ENCODE results near the gene RPP40.
"Not testable (repeated sequence)": the region's sequence is repeated elsewhere in the genome, so short reads cannot be mapped to it uniquely, and the experiment has no call there.

RPP40 gene

DNA sequence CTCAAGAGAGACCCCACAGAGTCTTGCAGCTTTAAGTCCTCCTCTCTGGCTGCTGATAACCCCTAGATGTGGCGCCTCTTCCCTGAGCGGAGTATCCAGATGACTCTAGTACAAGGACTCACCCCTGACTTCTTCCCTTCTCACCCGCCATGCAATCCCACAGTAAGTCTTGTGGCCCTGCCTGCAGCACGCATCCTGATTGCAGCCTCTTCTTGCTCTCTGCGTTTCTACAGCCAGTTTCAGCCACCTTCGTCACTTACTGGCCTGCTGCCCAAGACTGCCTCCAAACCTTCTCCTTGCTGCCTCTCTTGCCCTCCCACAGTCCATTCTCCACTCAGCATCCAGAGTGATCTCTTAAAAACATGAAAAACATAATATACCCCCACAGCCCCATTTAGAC, 2.4 kb upstream of the RPP40 start:
- H3K9me3 ChIP-seq (ENCODE audit: low read depth, low read length), result no peaks in the 10 kb centered on the region
- H3K27ac ChIP-seq, result no peak overlapping the region
- DNase-seq (ENCODE audit: low read depth, low spot score), result no peak
- no peak overlapping the region for H3K4me3 ChIP-seq
- peaks cover 7% of the 10 kb centered on the region; the same call in 1 of the 2 replicates for H3K36me3 ChIP-seq (ENCODE audit: insufficient read depth, low read length)
- TF ChIP-seq EZH2 (IDR thresholded peaks at IDR 0.05) (no peak), POLR2AphosphoS5 (IDR thresholded peaks at IDR 0.05; ENCODE audit: borderline replicate concordance, low read depth, low read length) (no peak), FOXP2 (optimal IDR thresholded peaks at IDR 0.05; ENCODE audit: control extremely low read depth, extremely low read length, insufficient read depth) (no peak)
- H3K9ac ChIP-seq (ENCODE audit: insufficient read length), result no peak overlapping the region

DNA sequence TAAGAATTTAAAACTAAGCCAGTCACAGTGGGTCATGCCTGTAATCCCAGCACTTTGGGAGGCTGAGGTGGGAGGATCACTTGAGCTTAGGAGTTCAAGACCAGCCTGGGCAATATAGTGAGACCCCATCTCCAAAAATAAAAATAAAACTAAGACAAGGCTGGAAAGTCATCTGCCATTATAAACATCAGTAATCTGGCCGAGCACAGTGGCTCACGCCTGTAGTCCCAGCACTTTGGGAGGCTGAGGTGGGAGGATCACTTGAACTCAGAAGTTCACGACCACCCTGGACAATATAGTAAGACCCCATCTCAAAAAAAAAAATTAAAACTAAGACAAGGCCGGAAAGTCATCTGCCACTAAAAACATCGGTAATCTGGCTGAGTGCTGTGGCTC, 1.2 kb upstream of the RPP40 start:
- H3K36me3 ChIP-seq (ENCODE audit: insufficient read depth, low read length), result peaks cover 13% of the 10 kb centered on the region; the same call in 1 of the 2 replicates
- not testable (repeated sequence) for H3K9me3 ChIP-seq (ENCODE audit: low read depth, low read length); H3K9ac ChIP-seq (ENCODE audit: insufficient read length); DNase-seq (ENCODE audit: low read depth, low spot score); H3K4me3 ChIP-seq; H3K27ac ChIP-seq

GRCh38 chr6:5004373-5005037, 668 bp upstream of the RPP40 start:
- H3K36me3 ChIP-seq (ENCODE audit: insufficient read depth, low read length), result peaks cover 13% of the 10 kb centered on the region; the same call in 1 of the 2 replicates
- peak overlapping the region; percentile 78 for H3K27ac ChIP-seq
- peak overlapping the region; percentile 91 for H3K9ac ChIP-seq (ENCODE audit: insufficient read length)
- H3K9me3 ChIP-seq (ENCODE audit: low read depth, low read length), result no peaks in the 10 kb centered on the region
- TF ChIP-seq EZH2 (IDR thresholded peaks at IDR 0.05) (no peak), FOXP2 (optimal IDR thresholded peaks at IDR 0.05; ENCODE audit: control extremely low read depth, extremely low read length, insufficient read depth) (no peak), POLR2AphosphoS5 (IDR thresholded peaks at IDR 0.05; ENCODE audit: borderline replicate concordance, low read depth, low read length) (no peak)
- peak overlapping the region; percentile 89 for H3K4me3 ChIP-seq
- no peak for DNase-seq (ENCODE audit: low read depth, low spot score)

GRCh38 chr6:4999586-4999985, 4.3 kb downstream of the RPP40 start:
- no peak for DNase-seq (ENCODE audit: low read depth, low spot score)
- H3K4me3 ChIP-seq, result no peak overlapping the region
- peaks cover 23% of the 10 kb centered on the region for H3K36me3 ChIP-seq (ENCODE audit: insufficient read depth, low read length)
- no peak overlapping the region for H3K9ac ChIP-seq (ENCODE audit: insufficient read length)
- no peak for TF ChIP-seq EZH2 (IDR thresholded peaks at IDR 0.05)
- TF ChIP-seq POLR2AphosphoS5 (IDR thresholded peaks at IDR 0.05; ENCODE audit: borderline replicate concordance, low read depth, low read length), result no peak
- TF ChIP-seq FOXP2 (optimal IDR thresholded peaks at IDR 0.05; ENCODE audit: control extremely low read depth, extremely low read length, insufficient read depth), result no peak
- H3K27ac ChIP-seq, result no peak overlapping the region
- H3K9me3 ChIP-seq (ENCODE audit: low read depth, low read length), result no peaks in the 10 kb centered on the region

DNA sequence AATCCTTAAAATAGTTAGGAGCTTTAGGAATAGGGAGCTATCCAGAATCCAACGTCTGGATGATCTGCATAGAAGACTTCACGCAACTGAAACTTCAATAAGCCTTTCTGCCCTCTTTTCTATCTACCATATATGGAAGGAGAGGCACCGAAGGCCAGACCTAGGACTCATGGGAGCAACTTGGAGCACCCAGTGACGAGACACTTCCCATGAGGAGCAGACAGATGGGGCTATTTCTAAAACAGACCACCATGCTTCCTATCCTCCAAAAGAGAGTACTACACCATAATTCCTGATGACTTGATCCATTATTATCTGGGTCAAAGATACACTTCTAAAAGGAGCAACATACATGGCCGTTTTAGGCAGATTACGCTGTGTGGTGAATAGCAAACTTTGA, 6.0 kb downstream of the RPP40 start:
- Histone ChIP-seq H3K27ac (no peak overlapping the region), H3K36me3 (ENCODE audit: insufficient read depth, low read length) (peaks cover 23% of the 10 kb centered on the region), H3K4me3 (no peak overlapping the region), H3K9me3 (ENCODE audit: low read depth, low read length) (no peaks in the 10 kb centered on the region), H3K9ac (ENCODE audit: insufficient read length) (no peak overlapping the region)
- no peak for TF ChIP-seq FOXP2 (optimal IDR thresholded peaks at IDR 0.05; ENCODE audit: control extremely low read depth, extremely low read length, insufficient read depth)
- TF ChIP-seq POLR2AphosphoS5 (IDR thresholded peaks at IDR 0.05; ENCODE audit: borderline replicate concordance, low read depth, low read length), result no peak
- no peak for TF ChIP-seq EZH2 (IDR thresholded peaks at IDR 0.05)
- DNase-seq (ENCODE audit: low read depth, low spot score), result no peak

- no peak for TF ChIP-seq POLR2AphosphoS5 (IDR thresholded peaks at IDR 0.05; ENCODE audit: borderline replicate concordance, low read depth, low read length)
- TF ChIP-seq EZH2 (IDR thresholded peaks at IDR 0.05), result no peak
- no peak for DNase-seq (ENCODE audit: low read depth, low spot score)
- Histone ChIP-seq H3K9me3 (ENCODE audit: low read depth, low read length) (no peaks in the 10 kb centered on the region), H3K27ac (no peak overlapping the region), H3K4me3 (no peak overlapping the region), H3K36me3 (ENCODE audit: insufficient read depth, low read length) (peaks cover 10% of the 10 kb centered on the region), H3K9ac (ENCODE audit: insufficient read length) (no peak overlapping the region)
Measured at GRCh38 chr6:4994741-4995140, 9.1 kb downstream of the RPP40 start.

DNA sequence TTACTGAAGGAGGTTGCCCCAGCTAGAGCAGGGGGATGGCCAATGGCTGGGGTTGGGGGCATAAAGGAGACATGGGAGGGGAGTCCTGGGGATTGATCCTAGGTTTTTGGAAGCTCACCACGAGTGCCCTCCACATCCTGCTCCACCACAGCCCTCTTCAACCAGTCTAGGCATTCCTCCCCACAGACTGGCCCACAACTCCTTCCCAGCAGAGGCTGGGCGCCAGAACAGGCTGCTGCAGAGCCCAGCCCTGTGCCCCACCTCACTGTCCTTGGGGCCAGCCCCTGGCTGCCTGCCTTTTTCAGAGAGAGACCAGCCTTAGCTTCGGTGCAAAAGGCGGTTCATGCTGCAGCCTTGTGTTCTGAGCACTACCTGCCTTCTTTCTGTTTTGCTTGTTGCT, 16.4 kb downstream of the RPP40 start:
- no peak overlapping the region for H3K27ac ChIP-seq
- no peak overlapping the region for H3K4me3 ChIP-seq
- no peaks in the 10 kb centered on the region for H3K9me3 ChIP-seq (ENCODE audit: low read depth, low read length)
- no peaks in the 10 kb centered on the region for H3K36me3 ChIP-seq (ENCODE audit: insufficient read depth, low read length)
- TF ChIP-seq POLR2AphosphoS5 (IDR thresholded peaks at IDR 0.05; ENCODE audit: borderline replicate concordance, low read depth, low read length) (no peak), EZH2 (IDR thresholded peaks at IDR 0.05) (no peak), FOXP2 (optimal IDR thresholded peaks at IDR 0.05; ENCODE audit: control extremely low read depth, extremely low read length, insufficient read depth) (no peak)
- no peak for DNase-seq (ENCODE audit: low read depth, low spot score)
- H3K9ac ChIP-seq (ENCODE audit: insufficient read length), result no peak overlapping the region

GRCh38 chr6:4986999-4987398, 16.8 kb downstream of the RPP40 start:
- no peaks in the 10 kb centered on the region for H3K9me3 ChIP-seq (ENCODE audit: low read depth, low read length)

DNA sequence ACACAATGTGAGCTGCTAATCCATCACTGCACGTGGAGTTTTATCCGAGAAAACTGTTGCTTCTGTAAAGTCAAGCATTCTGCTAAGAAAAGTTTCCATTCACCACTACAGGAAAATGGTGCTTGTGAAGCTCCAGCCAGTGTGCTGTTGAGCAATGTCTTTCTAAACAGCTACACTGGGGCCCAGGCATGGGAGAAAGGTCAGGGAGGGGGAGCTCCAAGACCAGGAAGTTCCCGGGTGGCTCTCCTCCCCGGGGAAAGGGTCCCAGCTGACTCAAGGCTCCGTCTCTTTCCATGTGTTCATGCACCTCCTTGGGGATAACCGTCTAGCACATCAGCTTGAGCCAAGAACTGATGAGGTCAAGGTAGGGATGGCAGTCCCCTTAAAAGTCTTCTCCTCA, 20.5 kb downstream of the RPP40 start:
- H3K36me3 ChIP-seq (ENCODE audit: insufficient read depth, low read length), result no peaks in the 10 kb centered on the region
- no peak for TF ChIP-seq EZH2 (IDR thresholded peaks at IDR 0.05)
- TF ChIP-seq POLR2AphosphoS5 (IDR thresholded peaks at IDR 0.05; ENCODE audit: borderline replicate concordance, low read depth, low read length), result no peak
- TF ChIP-seq FOXP2 (optimal IDR thresholded peaks at IDR 0.05; ENCODE audit: control extremely low read depth, extremely low read length, insufficient read depth), result no peak
- H3K9ac ChIP-seq (ENCODE audit: insufficient read length), result no peak overlapping the region
- no peak overlapping the region for H3K27ac ChIP-seq
- no peaks in the 10 kb centered on the region for H3K9me3 ChIP-seq (ENCODE audit: low read depth, low read length)
- DNase-seq (ENCODE audit: low read depth, low spot score), result no peak
- no peak overlapping the region for H3K4me3 ChIP-seq

More at GRCh38 chr6:4986999-4987398, 16.8 kb downstream of the RPP40 start:
- Histone ChIP-seq H3K4me3 (no peak overlapping the region), H3K27ac (no peak overlapping the region), H3K36me3 (ENCODE audit: insufficient read depth, low read length) (no peaks in the 10 kb centered on the region), H3K9ac (ENCODE audit: insufficient read length) (no peak overlapping the region)
- no peak for DNase-seq (ENCODE audit: low read depth, low spot score)
- TF ChIP-seq FOXP2 (optimal IDR thresholded peaks at IDR 0.05; ENCODE audit: control extremely low read depth, extremely low read length, insufficient read depth), result no peak
